GOT3 (cell line): ENCODE measurements around the gene SLC25A43.

Experiments
- DNase-seq: peaks from one replicate; lab custom pipeline; 2025; ENCODE audit warnings: mixed read lengths; lab: John Stamatoyannopoulos, UW

SLC25A43 gene

DNA sequence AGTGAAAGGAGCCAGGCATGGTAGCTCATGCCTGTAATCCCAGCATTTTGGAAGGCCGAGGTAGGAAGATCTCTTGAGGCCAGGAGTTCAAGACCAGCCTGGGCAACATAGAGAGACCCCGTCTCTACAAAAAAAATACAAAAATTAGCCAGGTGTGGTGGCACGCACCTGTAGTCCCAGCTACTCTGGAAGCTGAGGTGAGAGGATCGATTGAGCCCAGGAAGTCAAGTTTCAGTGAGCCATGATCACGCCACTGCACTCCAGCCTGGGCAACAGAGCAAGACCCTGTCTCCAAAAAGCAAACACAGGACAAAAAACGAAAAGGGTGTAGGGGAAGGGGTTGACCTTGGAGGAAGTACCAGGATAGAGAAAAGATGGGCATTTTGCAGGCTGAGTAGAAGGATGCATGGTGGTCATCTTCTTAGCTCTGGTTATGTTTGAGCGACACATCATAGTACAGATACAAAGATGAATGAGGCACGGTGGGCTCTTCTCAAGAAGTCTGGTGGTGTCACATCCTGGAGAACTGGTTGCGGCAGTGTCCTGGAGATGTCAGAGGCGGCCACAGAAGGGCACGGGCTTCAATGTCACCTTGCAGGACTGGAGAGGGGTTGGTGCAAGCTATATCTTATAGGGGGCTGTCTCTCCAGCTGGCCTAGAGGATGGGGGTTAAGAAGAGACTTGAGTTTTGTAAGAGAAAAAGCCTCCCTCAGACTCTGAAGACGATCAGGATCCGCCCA is 101.1 kb downstream of the SLC25A43 start:
- DNase-seq: no peak

DNA sequence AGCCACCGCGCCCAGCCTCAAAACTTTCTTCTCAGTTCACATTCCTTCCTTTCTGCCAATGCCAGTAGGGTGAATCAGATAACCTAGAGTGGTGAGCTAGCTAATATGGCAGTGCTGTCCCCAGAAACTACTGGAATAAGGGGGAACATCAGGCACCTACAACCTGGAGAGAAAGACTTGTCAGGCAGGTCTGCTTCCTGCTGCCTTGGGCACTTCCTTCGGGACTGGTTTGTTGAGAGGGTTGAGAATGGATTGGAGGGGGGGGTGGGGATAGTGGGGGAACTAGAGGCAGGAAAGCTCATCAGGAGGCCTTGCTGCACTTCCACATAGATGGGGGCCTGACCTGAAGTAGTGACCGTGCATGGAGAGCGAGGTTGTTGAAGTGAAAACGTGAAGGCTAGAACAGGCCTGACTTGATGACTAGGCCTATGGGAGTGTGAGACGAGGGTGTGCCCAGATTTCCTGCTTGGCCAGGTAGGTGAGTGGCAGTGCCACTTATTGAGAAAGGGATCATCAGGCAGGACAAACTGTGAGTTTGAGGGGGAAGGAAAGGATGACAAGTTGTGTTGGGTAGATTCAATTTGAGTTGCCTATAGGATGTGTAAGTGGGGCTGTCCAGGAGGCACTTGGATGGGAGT is 102.5 kb downstream of the SLC25A43 start:
- no peak for DNase-seq

DNA sequence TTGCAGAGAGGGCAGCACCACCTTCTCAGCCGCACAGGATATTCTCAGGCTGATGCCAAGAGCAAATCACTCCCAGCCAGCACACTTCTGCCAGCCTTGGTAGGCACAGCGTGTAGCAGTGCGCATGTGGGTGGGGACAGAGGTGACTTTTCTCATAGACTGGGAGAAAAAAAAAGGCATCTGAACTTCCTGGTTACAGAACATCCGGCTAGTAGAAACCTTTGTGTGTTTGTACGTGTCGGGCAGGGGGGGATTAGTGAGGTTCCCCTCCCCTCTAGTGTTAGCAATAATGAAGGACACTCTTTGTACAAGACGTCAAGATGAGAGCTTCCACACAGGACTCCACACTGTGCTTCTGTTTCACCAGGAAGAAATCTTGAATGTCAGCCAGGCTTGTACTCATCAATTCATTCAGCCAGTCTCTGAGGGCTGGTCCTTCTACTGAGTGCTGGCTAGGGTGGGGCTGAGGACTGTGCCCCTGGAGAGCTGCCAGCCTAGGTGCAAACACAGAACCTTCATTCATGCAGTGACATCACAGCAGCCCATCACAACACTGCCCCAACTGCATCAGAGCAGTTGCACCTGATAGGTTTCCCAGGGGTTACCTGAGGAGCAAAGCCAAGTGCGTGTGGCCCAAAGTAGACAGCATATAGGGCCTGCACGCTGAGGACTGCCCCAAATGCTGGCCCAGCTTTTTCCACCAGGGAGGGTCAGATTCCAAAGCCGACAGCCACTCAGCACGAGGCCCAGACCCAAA is 103.8 kb downstream of the SLC25A43 start:
- no peak for DNase-seq

DNA sequence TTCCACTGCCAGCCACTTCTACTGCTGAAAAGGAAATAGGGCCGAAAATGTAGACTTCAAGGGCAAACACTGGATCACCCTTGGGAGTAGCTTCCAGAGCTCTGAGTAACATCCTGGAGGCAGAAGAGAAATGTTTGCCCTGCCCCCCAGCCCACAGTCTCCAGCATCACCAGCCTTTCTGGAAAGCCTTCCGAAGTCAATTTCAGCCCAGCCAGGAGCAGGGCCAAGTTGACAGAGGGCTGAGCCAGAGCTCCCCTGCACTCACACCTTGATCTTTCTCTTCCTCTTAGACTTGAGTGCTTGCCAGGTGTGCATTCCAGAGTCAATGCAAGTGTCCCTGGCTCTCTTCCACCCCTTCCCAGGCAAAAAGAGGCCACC is 104.3 kb downstream of the SLC25A43 start:
- peak; percentile 9 for DNase-seq
